Measurements from ENCODE around the gene TUBA1A. TPM values are rescaled to one million over a fixed set of nuclear protein-coding genes. Genes with fewer than 3 reads are reported as not detected.

TUBA1A gene
- total and polyA plus RNA-seq, 2 experiments from 2014 or later = 189 to 424 TPM

DNA sequence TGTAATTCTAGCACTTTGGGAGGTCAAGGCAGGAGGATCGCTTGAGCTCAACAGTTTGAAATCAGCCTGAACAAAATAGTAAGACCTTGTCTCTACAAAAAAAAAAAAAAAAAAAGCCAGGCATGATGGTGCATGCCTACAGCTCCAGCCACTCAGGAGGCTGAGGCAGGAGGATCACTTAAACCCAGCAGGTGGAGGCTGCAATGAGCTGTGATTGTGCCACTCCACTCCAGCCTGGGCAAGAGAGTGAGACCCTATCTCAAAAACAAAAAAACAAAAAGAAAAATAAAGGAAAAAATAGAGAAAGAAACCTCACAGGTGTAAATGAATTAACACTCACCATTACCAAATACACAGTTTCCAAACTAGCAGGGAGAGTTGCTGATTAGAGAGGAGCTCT lies 34.2 kb upstream of the TUBA1A start:
- Histone ChIP-seq H3K79me2 (replicated peaks; ENCODE audit: insufficient read depth) (no peaks in the 10 kb centered on the region), H3K27me3 (ENCODE audit: insufficient read depth) (no peaks in the 10 kb centered on the region), H3K27ac (ENCODE audit: low read depth) (no peak overlapping the region), H3K36me3 (ENCODE audit: insufficient read depth) (no peaks in the 10 kb centered on the region), H3K4me3 (no peak overlapping the region), H3K4me1 (ENCODE audit: insufficient read depth) (no peaks in the 10 kb centered on the region), H3K9me2 (ENCODE audit: insufficient read depth) (no peaks in the 10 kb centered on the region), H2AFZ (peak overlapping the region; percentile 18; the same call in 1 of the 2 replicates), H3F3A (replicated peaks; ENCODE audit: low read depth) (no peaks in the 10 kb centered on the region), H3K4me2 (no peak overlapping the region), H4K20me1 (replicated peaks; ENCODE audit: insufficient read depth) (no peaks in the 10 kb centered on the region)
- H3K4me3 Mint-ChIP-seq = no peak overlapping the region
- TF ChIP-seq EZH2 (IDR thresholded peaks at IDR 0.05; ENCODE audit: low read depth, unreplicated experiment) (no peak), ZNF114 (CRISPR knock-in tag; IDR thresholded peaks at IDR 0.05) (no peak), POLR2AphosphoS5 (IDR thresholded peaks at IDR 0.05; ENCODE audit: low read depth) (no peak), CREB1 (CRISPR knock-in tag; IDR thresholded peaks at IDR 0.05; ENCODE audit: low read depth) (no peak), EZH2phosphoT487 (IDR thresholded peaks at IDR 0.05; ENCODE audit: unreplicated experiment) (no peak), STAT1 (IDR thresholded peaks at IDR 0.05; ENCODE audit: unreplicated experiment) (no peak), NANOG (IDR thresholded peaks at IDR 0.05; ENCODE audit: borderline replicate concordance) (no peak), ZNF331 (CRISPR knock-in tag; IDR thresholded peaks at IDR 0.05; ENCODE audit: low read depth) (no peak)
- TF ChIP-seq, protein P1, sequence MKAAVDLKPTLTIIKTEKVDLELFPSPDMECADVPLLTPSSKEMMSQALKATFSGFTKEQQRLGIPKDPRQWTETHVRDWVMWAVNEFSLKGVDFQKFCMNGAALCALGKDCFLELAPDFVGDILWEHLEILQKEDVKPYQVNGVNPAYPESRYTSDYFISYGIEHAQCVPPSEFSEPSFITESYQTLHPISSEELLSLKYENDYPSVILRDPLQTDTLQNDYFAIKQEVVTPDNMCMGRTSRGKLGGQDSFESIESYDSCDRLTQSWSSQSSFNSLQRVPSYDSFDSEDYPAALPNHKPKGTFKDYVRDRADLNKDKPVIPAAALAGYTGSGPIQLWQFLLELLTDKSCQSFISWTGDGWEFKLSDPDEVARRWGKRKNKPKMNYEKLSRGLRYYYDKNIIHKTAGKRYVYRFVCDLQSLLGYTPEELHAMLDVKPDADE (IDR thresholded peaks at IDR 0.05) = no peak
- TF ChIP-seq, protein P2, sequence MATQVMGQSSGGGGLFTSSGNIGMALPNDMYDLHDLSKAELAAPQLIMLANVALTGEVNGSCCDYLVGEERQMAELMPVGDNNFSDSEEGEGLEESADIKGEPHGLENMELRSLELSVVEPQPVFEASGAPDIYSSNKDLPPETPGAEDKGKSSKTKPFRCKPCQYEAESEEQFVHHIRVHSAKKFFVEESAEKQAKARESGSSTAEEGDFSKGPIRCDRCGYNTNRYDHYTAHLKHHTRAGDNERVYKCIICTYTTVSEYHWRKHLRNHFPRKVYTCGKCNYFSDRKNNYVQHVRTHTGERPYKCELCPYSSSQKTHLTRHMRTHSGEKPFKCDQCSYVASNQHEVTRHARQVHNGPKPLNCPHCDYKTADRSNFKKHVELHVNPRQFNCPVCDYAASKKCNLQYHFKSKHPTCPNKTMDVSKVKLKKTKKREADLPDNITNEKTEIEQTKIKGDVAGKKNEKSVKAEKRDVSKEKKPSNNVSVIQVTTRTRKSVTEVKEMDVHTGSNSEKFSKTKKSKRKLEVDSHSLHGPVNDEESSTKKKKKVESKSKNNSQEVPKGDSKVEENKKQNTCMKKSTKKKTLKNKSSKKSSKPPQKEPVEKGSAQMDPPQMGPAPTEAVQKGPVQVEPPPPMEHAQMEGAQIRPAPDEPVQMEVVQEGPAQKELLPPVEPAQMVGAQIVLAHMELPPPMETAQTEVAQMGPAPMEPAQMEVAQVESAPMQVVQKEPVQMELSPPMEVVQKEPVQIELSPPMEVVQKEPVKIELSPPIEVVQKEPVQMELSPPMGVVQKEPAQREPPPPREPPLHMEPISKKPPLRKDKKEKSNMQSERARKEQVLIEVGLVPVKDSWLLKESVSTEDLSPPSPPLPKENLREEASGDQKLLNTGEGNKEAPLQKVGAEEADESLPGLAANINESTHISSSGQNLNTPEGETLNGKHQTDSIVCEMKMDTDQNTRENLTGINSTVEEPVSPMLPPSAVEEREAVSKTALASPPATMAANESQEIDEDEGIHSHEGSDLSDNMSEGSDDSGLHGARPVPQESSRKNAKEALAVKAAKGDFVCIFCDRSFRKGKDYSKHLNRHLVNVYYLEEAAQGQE (IDR thresholded peaks at IDR 0.05; ENCODE audit: unreplicated experiment) = no peak
- TF ChIP-seq, protein P3, sequence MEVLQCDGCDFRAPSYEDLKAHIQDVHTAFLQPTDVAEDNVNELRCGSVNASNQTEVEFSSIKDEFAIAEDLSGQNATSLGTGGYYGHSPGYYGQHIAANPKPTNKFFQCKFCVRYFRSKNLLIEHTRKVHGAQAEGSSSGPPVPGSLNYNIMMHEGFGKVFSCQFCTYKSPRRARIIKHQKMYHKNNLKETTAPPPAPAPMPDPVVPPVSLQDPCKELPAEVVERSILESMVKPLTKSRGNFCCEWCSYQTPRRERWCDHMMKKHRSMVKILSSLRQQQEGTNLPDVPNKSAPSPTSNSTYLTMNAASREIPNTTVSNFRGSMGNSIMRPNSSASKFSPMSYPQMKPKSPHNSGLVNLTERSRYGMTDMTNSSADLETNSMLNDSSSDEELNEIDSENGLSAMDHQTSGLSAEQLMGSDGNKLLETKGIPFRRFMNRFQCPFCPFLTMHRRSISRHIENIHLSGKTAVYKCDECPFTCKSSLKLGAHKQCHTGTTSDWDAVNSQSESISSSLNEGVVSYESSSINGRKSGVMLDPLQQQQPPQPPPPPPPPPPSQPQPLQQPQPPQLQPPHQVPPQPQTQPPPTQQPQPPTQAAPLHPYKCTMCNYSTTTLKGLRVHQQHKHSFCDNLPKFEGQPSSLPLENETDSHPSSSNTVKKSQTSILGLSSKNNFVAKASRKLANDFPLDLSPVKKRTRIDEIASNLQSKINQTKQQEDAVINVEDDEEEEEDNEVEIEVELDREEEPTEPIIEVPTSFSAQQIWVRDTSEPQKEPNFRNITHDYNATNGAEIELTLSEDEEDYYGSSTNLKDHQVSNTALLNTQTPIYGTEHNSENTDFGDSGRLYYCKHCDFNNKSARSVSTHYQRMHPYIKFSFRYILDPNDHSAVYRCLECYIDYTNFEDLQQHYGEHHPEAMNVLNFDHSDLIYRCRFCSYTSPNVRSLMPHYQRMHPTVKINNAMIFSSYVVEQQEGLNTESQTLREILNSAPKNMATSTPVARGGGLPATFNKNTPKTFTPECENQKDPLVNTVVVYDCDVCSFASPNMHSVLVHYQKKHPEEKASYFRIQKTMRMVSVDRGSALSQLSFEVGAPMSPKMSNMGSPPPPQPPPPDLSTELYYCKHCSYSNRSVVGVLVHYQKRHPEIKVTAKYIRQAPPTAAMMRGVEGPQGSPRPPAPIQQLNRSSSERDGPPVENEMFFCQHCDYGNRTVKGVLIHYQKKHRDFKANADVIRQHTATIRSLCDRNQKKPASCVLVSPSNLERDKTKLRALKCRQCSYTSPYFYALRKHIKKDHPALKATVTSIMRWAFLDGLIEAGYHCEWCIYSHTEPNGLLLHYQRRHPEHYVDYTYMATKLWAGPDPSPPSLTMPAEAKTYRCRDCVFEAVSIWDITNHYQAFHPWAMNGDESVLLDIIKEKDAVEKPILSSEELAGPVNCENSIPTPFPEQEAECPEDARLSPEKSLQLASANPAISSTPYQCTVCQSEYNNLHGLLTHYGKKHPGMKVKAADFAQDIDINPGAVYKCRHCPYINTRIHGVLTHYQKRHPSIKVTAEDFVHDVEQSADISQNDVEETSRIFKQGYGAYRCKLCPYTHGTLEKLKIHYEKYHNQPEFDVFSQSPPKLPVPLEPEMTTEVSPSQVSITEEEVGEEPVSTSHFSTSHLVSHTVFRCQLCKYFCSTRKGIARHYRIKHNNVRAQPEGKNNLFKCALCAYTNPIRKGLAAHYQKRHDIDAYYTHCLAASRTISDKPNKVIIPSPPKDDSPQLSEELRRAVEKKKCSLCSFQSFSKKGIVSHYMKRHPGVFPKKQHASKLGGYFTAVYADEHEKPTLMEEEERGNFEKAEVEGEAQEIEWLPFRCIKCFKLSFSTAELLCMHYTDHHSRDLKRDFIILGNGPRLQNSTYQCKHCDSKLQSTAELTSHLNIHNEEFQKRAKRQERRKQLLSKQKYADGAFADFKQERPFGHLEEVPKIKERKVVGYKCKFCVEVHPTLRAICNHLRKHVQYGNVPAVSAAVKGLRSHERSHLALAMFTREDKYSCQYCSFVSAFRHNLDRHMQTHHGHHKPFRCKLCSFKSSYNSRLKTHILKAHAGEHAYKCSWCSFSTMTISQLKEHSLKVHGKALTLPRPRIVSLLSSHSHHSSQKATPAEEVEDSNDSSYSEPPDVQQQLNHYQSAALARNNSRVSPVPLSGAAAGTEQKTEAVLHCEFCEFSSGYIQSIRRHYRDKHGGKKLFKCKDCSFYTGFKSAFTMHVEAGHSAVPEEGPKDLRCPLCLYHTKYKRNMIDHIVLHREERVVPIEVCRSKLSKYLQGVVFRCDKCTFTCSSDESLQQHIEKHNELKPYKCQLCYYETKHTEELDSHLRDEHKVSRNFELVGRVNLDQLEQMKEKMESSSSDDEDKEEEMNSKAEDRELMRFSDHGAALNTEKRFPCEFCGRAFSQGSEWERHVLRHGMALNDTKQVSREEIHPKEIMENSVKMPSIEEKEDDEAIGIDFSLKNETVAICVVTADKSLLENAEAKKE (CRISPR knock-in tag; IDR thresholded peaks at IDR 0.05) = no peak
- H3K4me1 Mint-ChIP-seq = no peaks in the 10 kb centered on the region
- DNase-seq (ENCODE audit: low spot score) = no peak
- no peak overlapping the region for H3K27ac Mint-ChIP-seq
- no peak for ATAC-seq
- no peaks in the 10 kb centered on the region for H3K36me3 Mint-ChIP-seq (ENCODE audit: low read depth)
- no peaks in the 10 kb centered on the region for H3K9me3 Mint-ChIP-seq
- peaks cover 8% of the 10 kb centered on the region for H3K27me3 Mint-ChIP-seq (ENCODE audit: insufficient read depth, low read depth, poor library complexity)

All from GM23338 (cell line).